ENCODE measurements around the gene HELB.

Gene HELB

GRCh38 chr12:66335746-66336145 is 33.5 kb downstream of the HELB start:
- ATAC-seq (ENCODE audit: low read depth) = no peak
- no peak for TF ChIP-seq CTCF (IDR thresholded peaks at IDR 0.05; ENCODE audit: poor library complexity, severe bottlenecking)

GRCh38 chr12:66337381-66338010 is 35.2 kb downstream of the HELB start:
- H3K4me1 ChIP-seq (ENCODE audit: insufficient read depth, poor library complexity, severe bottlenecking) = no peaks in the 10 kb centered on the region
- H3K9me3 ChIP-seq (ENCODE audit: severe bottlenecking) = no peaks in the 10 kb centered on the region
- no peak for DNase-seq (ENCODE audit: low spot score)
- H3K4me3 ChIP-seq (ENCODE audit: severe bottlenecking) = no peak overlapping the region
- no peaks in the 10 kb centered on the region for H3K27me3 ChIP-seq (ENCODE audit: insufficient read depth, poor library complexity, severe bottlenecking)
- no peak overlapping the region for H3K27ac ChIP-seq (ENCODE audit: poor library complexity, severe bottlenecking)
- ATAC-seq (ENCODE audit: low read depth) = no peak
- TF ChIP-seq CTCF (IDR thresholded peaks at IDR 0.05; ENCODE audit: poor library complexity, severe bottlenecking) = no peak
- no peaks in the 10 kb centered on the region for H3K36me3 ChIP-seq (ENCODE audit: low read depth)

More at GRCh38 chr12:66335746-66336145, 33.5 kb downstream of the HELB start:
- Histone ChIP-seq H3K4me1 (ENCODE audit: insufficient read depth, poor library complexity, severe bottlenecking) (no peaks in the 10 kb centered on the region), H3K4me3 (ENCODE audit: severe bottlenecking) (no peak overlapping the region), H3K27me3 (ENCODE audit: insufficient read depth, poor library complexity, severe bottlenecking) (no peaks in the 10 kb centered on the region), H3K36me3 (ENCODE audit: low read depth) (no peaks in the 10 kb centered on the region), H3K9me3 (ENCODE audit: severe bottlenecking) (no peaks in the 10 kb centered on the region), H3K27ac (ENCODE audit: poor library complexity, severe bottlenecking) (no peak overlapping the region)
- DNase-seq (ENCODE audit: low spot score) = no peak

GRCh38 chr12:66340131-66340530 is 37.8 kb downstream of the HELB start:
- no peaks in the 10 kb centered on the region for H3K9me3 ChIP-seq (ENCODE audit: severe bottlenecking)
- H3K4me3 ChIP-seq (ENCODE audit: severe bottlenecking) = no peak overlapping the region
- no peaks in the 10 kb centered on the region for H3K4me1 ChIP-seq (ENCODE audit: insufficient read depth, poor library complexity, severe bottlenecking)
- ATAC-seq (ENCODE audit: low read depth) = no peak
- H3K36me3 ChIP-seq (ENCODE audit: low read depth) = no peaks in the 10 kb centered on the region
- no peak overlapping the region for H3K27ac ChIP-seq (ENCODE audit: poor library complexity, severe bottlenecking)
- TF ChIP-seq CTCF (IDR thresholded peaks at IDR 0.05; ENCODE audit: poor library complexity, severe bottlenecking) = no peak
- no peaks in the 10 kb centered on the region for H3K27me3 ChIP-seq (ENCODE audit: insufficient read depth, poor library complexity, severe bottlenecking)
- no peak for DNase-seq (ENCODE audit: low spot score)

GRCh38 chr12:66341126-66341525 is 38.8 kb downstream of the HELB start:
- H3K27ac ChIP-seq (ENCODE audit: poor library complexity, severe bottlenecking) = no peak overlapping the region

More at GRCh38 chr12:66341126-66341525, 38.8 kb downstream of the HELB start:
- Histone ChIP-seq H3K27me3 (ENCODE audit: insufficient read depth, poor library complexity, severe bottlenecking) (no peaks in the 10 kb centered on the region), H3K36me3 (ENCODE audit: low read depth) (no peaks in the 10 kb centered on the region), H3K4me3 (ENCODE audit: severe bottlenecking) (no peak overlapping the region), H3K4me1 (ENCODE audit: insufficient read depth, poor library complexity, severe bottlenecking) (no peaks in the 10 kb centered on the region), H3K9me3 (ENCODE audit: severe bottlenecking) (no peaks in the 10 kb centered on the region)
- no peak for TF ChIP-seq CTCF (IDR thresholded peaks at IDR 0.05; ENCODE audit: poor library complexity, severe bottlenecking)
- ATAC-seq (ENCODE audit: low read depth) (no peak), DNase-seq (ENCODE audit: low spot score) (no peak)
